Right lobe of liver (tissue), 6 donors: Measurements from ENCODE around the gene OR52B6. TPM values are rescaled to one million over a fixed set of nuclear protein-coding genes. Genes with fewer than 3 reads are reported as not detected.
A peak's percentile ranks its signal among the peaks of the same experiment; 100 is the strongest.

Experiments
- ATAC-seq, 4 donors: fragments of 200-7000 bp; cut with Tn5 transposase; one replicate each; pipeline ENCODE4 v1.9.1; 2020; ENCODE audit warnings: mild to moderate bottlenecking in 4 of 4, moderate library complexity in 4 of 4
- DNase-seq, 3 donors: peaks; one replicate each; pipeline ENCODE4 v3.0.0-alpha.2; 2020
- H3K27ac ChIP-seq, 3 donors: fragments of 200-600 bp; one replicate each; pipeline ENCODE4 v1.8.0; 2022
- H3K27me3 ChIP-seq, 2 donors: fragments of 200-600 bp; one replicate each; pipeline ENCODE4 v1.8.0; 2022
- H3K36me3 ChIP-seq, 4 donors: fragments of 200-600 bp; sonication (generic) in 1 of 4; one replicate each; pipeline versions ENCODE4 v1.5.1 to v1.8.0; 2017 to 2022; ENCODE audit warnings: control low read depth in 1 of 4
- H3K4me1 ChIP-seq, 4 donors: fragments of 200-600 bp; sonication (generic) in 1 of 4; one replicate each; pipeline versions ENCODE4 v1.5.1 to v1.8.0; 2017 to 2022; ENCODE audit warnings: control low read depth in 1 of 4
- H3K4me3 ChIP-seq, 3 donors: fragments of 200-600 bp; one replicate each; pipeline ENCODE4 v1.8.0; 2022
- H3K9me3 ChIP-seq, 4 donors: fragments of 200-600 bp; sonication (generic) in 1 of 4; one replicate each; pipeline versions ENCODE4 v1.5.1 to v1.8.0; 2017 to 2022; ENCODE audit warnings: control low read depth in 1 of 4
- CTCF ChIP-seq, 4 donors: fragments of 200-600 bp in 3 of 4; fragments of 450-650 bp in 1 of 4; IDR thresholded peaks; one replicate each; pipeline versions ENCODE4 v1.5.1 to v1.8.0; 2016 to 2022; ENCODE audit warnings: antibody characterized with exemption in 4 of 4, mild to moderate bottlenecking in 2 of 4
- POLR2A ChIP-seq: fragments of 450-650 bp; IDR thresholded peaks from one replicate; pipeline ENCODE4 v1.6.1; 2017; ENCODE audit warnings: antibody characterized with exemption, mild to moderate bottlenecking
- WGBS: methylation state at CpG from one replicate; pipeline ENCODE4 v1.1.6; 2018; ENCODE audit warnings: low coverage, low lambda C conversion rate; ENCODE audit not compliant: insufficient coverage; ENCODE audit errors: missing lambda C conversion rate; 5-methylcytosine and 5-hydroxymethylcytosine counted together
- intact Hi-C, 2 donors: fragments of 100-400 bp; cut with DNase I; formaldehyde crosslinking; loops; one replicate each; pipeline versions ENCODE4 v1.11.2 to v1.14.1; 2022
- total RNA-seq, 6 experiments: library from RNA; depleted of rRNA in 2 of 6; stranded (reverse); fragments of >200 nt in 2 of 6; fragmentation: NEBNext Ultra II Directional in 3 of 6; extraction: Animal tissue kit (Norgen Biotek cat#: 25700) in 3 of 6; gene quantifications; one replicate each; pipeline versions ENCODE4 v1.1.0 to v1.2.4, GENCODE V29; 2016 to 2023
- donor health status: DM: no; HTN: yes; CAD: no.
- donor health status: DM: no; HTN: no; CAD: no.
- donor health status: DM: no; HTN: no; CAD: no.
- donor health status: DM: no; HTN: yes; CAD: no.
- donor health status: DM: no; HTN: yes; CAD: no.

The OR52B6 gene
- total RNA-seq, 6 experiments from 2014 or later: not detected

- no peak overlapping the region for H3K27ac ChIP-seq
- no peaks in the 10 kb centered on the region for H3K36me3 ChIP-seq
- no peak overlapping the region for H3K4me3 ChIP-seq
- intact Hi-C loops: no loop called here
- H3K4me1 ChIP-seq: peaks cover 0 to 40% (median 2%) of the 10 kb centered on the region in 4 donors
- no peak for TF ChIP-seq CTCF (IDR thresholded peaks at IDR 0.05)
- TF ChIP-seq POLR2A: no peak
- DNase-seq (no peak), ATAC-seq (peak; percentile 62 to 72 (median 64))
- WGBS: 58% methylated on average over 3 of the region's 3 CpGs
- H3K9me3 ChIP-seq: no peaks in the 10 kb centered on the region
- H3K27me3 ChIP-seq: no peaks in the 10 kb centered on the region
Measured at GRCh38 chr11:5620651-5621521, 40.2 kb downstream of the OR52B6 start.

- H3K27ac ChIP-seq: no peak overlapping the region
- H3K4me3 ChIP-seq: no peak overlapping the region
- H3K9me3 ChIP-seq: no peaks in the 10 kb centered on the region
- no peak for DNase-seq
- H3K36me3 ChIP-seq: no peaks in the 10 kb centered on the region
- intact Hi-C loops: no loop called here
- peaks cover 0 to 40% (median 2%) of the 10 kb centered on the region in 4 donors for H3K4me1 ChIP-seq
- TF ChIP-seq POLR2A (no peak), CTCF (IDR thresholded peaks at IDR 0.05) (no peak)
- H3K27me3 ChIP-seq: no peaks in the 10 kb centered on the region
- ATAC-seq: no peak
Measured at GRCh38 chr11:5621580-5621979, 40.9 kb downstream of the OR52B6 start.

- intact Hi-C loops: no loop called here
Measured at GRCh38 chr11:5622802-5623201, 42.1 kb downstream of the OR52B6 start.

GRCh38 chr11:5624489-5625279 lies 44.0 kb downstream of the OR52B6 start, which contains the start of gene TRIM34:
Gene TRIM34, plus strand, starts transcription at chr11:5625001. Its CDS starts 7,331 bp downstream, at chr11:5632332.
- Histone ChIP-seq H3K36me3 (no peaks in the 10 kb centered on the region), H3K27ac (peak within 1 kb of the TSS; percentile 54 to 66 (median 58)), H3K4me1 (peaks cover 0 to 40% (median 2%) of the 10 kb centered on the region in 4 donors), H3K27me3 (no peaks in the 10 kb centered on the region), H3K9me3 (no peaks in the 10 kb centered on the region), H3K4me3 (peak within 1 kb of the TSS; percentile 51 to 67 (median 64))
- WGBS: 10% methylated on average over 7 of the region's 7 CpGs
- intact Hi-C loops: no loop called here
- peak in 2 of 3 donors; percentile 30 to 76 for DNase-seq
- peak; percentile 38 for TF ChIP-seq POLR2A
- TF ChIP-seq CTCF (IDR thresholded peaks at IDR 0.05): no peak
- ATAC-seq: peak; percentile 92 to 97 (median 96)

More at GRCh38 chr11:5622802-5623201, 42.1 kb downstream of the OR52B6 start:
- no peaks in the 10 kb centered on the region for H3K36me3 ChIP-seq
- peak in 3 of 4 donors; percentile 9 to 40 (median 27) for ATAC-seq
- DNase-seq: no peak
- no peaks in the 10 kb centered on the region for H3K9me3 ChIP-seq
- H3K27ac ChIP-seq: no peak overlapping the region
- peaks cover 0 to 40% (median 2%) of the 10 kb centered on the region in 4 donors for H3K4me1 ChIP-seq
- TF ChIP-seq POLR2A: no peak
- no peak for TF ChIP-seq CTCF (IDR thresholded peaks at IDR 0.05)
- no peaks in the 10 kb centered on the region for H3K27me3 ChIP-seq
- no peak overlapping the region for H3K4me3 ChIP-seq
- WGBS: 52% methylated on average over 3 of the region's 3 CpGs
